ENCODE measurements around the gene CEP128.

DNA sequence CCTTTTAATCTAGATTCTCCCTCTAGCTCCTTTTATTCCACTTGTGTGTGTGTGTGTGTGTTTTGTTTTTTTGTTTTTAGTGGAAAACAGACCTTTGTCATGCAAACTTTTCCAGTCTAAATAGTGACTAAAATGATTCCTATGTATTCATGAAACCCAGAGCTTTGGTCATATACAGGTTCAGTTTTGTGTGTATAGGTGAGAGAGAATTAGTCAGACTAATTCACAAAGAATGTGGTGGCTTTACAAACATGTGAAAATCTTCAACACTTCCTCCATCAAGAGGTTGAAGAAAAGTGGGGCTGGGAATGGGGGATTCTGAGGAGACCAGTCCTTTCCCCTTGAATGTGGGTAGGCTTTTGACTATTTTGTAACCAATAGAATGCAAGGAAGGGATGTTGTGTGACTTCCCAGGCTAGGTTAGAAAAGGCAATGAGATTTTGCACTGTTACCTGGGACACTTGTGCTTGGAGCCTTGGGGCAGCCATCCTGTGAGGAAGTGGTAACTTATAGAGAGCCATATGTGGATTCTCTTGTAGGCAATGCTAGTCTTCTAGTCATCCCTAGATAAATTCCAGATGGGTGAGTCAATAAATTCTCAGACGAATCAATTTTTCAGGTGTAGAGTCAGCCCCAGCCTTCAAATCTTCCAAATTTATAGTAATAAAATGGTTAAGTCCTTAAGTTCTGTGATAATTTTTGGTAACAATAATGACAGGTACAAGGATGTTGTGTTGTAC, 236.1 kb downstream of the CEP128 start:
- TF ChIP-seq YY1 (IDR thresholded peaks at IDR 0.05; ENCODE audit: insufficient read depth, insufficient read length) = no peak
- TF ChIP-seq ZNF274 (IDR thresholded peaks at IDR 0.05; ENCODE audit: low read depth, low read length) = no peak
